ENCODE data around the gene CHEK2.

CHEK2 gene

DNA sequence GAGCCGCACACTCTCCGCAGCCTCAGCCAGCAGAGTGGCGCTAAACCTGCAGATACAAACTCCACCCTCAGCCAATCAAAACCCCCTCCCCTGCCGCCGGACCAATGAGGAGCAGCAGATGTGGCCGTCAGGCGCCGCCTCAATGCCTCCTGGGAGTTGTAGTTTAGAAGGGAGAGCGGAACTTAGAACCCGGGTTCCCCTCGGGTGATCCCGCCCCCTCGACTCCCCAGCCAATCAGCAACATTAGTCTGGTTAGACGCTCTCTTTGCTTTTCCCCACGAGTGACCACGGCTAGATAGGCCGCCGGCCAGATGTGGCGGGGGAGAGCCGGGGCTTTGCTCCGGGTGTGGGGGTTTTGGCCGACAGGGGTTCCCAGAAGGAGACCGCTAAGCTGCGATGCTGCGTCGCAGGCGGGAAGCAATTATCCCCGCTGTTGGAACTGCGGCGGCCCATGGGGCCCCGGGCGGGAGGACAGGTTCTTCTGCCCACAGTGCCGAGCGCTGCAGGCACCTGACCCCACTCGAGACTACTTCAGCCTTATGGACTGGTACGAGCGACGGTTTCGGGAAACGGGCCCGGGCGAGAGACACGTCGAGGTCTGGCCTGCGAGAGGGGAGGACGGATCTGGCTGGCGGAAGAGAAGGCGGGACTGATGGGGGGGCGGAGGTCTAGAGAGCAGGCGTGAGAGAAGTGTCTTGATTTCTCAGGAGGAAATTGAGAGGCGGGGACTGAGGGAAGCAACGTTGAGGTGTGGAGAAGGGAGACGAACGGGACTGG, at the start of gene CHEK2, which contains the start of gene HSCB:
CHEK2 (minus strand) TSS at position 36 of the 777 bp plus-strand sequence. CDS start 7,099 bp downstream, outside the sequence.
HSCB (plus strand) TSS at position 255 of the 777 bp plus-strand sequence; CDS start at position 312, 57 bp downstream.
- DNase-seq (ENCODE audit: extremely low spot score): peak; percentile 96
- TF ChIP-seq, protein P1, sequence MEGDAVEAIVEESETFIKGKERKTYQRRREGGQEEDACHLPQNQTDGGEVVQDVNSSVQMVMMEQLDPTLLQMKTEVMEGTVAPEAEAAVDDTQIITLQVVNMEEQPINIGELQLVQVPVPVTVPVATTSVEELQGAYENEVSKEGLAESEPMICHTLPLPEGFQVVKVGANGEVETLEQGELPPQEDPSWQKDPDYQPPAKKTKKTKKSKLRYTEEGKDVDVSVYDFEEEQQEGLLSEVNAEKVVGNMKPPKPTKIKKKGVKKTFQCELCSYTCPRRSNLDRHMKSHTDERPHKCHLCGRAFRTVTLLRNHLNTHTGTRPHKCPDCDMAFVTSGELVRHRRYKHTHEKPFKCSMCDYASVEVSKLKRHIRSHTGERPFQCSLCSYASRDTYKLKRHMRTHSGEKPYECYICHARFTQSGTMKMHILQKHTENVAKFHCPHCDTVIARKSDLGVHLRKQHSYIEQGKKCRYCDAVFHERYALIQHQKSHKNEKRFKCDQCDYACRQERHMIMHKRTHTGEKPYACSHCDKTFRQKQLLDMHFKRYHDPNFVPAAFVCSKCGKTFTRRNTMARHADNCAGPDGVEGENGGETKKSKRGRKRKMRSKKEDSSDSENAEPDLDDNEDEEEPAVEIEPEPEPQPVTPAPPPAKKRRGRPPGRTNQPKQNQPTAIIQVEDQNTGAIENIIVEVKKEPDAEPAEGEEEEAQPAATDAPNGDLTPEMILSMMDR (IDR thresholded peaks at IDR 0.05; ENCODE audit: control extremely low read depth, extremely low read depth, low read depth, missing control alignments): no peak
- ChIA-PET CTCF (interaction anchor here (0.7 to 1.3 kb wide), 4 partner anchors 9 to 67 kb away, joined by 3 to 4 read pairs (median 3); no protein-coding TSS in a partner anchor), POLR2A (interaction anchor here (0.9 kb wide), 1 partner anchor 80 kb away, joined by 3 read pairs; no protein-coding TSS in a partner anchor)

DNA sequence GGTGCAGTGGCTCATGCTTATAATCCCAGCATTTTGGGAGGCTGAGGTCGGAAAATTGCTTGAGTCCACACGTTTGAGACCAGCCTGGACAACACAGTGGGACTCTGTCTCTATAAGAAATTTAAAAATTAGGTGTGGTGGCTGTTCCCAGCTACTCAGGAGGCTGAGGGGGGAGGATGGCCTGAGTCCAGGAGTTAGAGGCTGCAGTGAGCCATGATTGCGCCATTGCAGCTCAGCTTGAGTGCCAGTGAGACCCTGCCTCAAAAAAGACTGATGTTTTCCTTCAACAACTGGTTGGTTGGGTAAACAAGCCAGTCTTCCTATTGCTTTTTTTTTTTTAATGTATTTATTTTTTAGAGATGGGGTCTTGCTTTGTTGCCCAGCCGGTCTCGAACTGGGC, 49.5 kb upstream of the CHEK2 start:
- ChIA-PET POLR2A (interaction anchor here (0.9 kb wide), 1 partner anchor 9 kb away, joined by 3 read pairs; the partner anchor contains the start of gene XBP1), CTCF (interaction anchor here (1.0 to 3.9 kb wide), 7 partner anchors 9 to 249 kb away, joined by 3 to 33 read pairs (median 8); partner anchors contain the start of genes CCDC117 and XBP1)
- DNase-seq (ENCODE audit: extremely low spot score): no peak
- TF ChIP-seq, protein P1 (IDR thresholded peaks at IDR 0.05; ENCODE audit: control extremely low read depth, extremely low read depth, low read depth, missing control alignments): no peak

DNA sequence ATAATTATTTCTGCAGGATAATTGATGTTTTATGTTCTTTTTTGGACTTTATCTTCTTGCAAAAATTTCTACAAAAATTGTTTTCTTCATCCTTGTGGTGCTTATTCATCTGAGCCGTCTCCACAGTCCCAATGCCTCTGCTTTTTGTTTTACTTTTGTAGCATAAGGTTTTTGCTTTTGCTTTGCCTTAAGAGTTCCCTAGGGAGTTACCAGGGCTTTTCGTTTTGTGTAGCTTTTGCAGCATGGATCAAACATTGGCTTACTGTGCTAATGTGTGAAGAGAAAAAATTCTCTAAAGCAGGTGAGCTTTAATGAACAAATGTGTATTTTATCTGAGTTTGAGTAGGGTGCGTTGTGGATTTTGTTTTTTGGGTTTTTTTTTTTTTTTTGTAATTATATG, 47.0 kb upstream of the CHEK2 start:
- POLR2A ChIA-PET: no interaction called here
- CTCF ChIA-PET: interaction anchor here (1.1 to 3.9 kb wide), 3 partner anchors 15 to 41 kb away, joined by 3 to 33 read pairs (median 13); partner anchors contain the start of gene CCDC117
- TF ChIP-seq, protein P1 (IDR thresholded peaks at IDR 0.05; ENCODE audit: control extremely low read depth, extremely low read depth, low read depth, missing control alignments): no peak
- DNase-seq (ENCODE audit: extremely low spot score): no peak

DNA sequence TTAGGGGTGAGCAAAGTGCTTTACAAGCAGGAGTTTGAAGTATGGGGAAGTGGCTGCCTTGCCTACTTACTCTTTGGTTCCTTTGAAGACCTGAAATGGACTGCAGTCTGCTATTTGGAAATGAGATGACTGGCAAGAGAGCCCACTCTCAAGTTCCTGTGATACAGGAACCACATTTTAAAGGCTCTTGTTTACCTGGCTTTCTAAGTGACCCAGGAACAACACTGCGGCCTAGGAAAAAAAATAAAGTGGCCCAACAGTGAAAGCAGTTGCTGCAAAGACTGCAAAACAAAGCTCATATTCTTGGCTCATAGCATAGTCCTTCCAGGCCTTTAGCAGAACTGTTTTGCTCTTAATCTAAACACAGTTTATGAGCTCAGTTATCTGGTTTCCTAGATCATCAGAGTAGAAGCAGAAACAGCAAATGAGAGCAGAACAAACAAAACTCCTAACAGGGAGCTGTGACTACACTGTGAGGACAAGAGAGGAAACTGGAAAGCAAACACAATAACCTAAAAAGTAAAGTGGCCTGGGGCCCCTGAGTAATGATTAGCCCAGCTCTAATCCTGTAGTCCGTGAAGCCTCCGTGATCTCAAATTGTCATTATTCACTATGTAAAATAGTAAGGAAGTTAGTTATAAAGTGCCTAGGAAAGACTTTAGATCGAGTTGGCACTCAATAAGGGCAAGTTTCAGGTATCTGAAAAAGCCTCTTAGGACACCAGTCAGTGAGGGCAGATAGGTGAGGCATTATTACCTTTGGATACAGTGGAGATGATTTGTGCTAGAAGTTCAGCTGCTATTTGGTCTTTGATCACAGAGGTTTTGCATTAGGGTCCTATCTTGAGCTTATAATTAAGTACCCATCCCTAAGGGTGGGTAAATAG, 42.4 kb upstream of the CHEK2 start:
- ChIA-PET CTCF (interaction anchor here (1.2 to 2.7 kb wide), 5 partner anchors 11 to 43 kb away, joined by 3 to 14 read pairs (median 4); partner anchors contain the start of genes CCDC117 and CHEK2), POLR2A (interaction anchor here (1.3 to 3.2 kb wide), 2 partner anchors 11 kb away, joined by 3 to 11 read pairs; partner anchors contain the start of gene CCDC117)
- TF ChIP-seq, protein P1 (IDR thresholded peaks at IDR 0.05; ENCODE audit: control extremely low read depth, extremely low read depth, low read depth, missing control alignments): no peak
- no peak for DNase-seq (ENCODE audit: extremely low spot score)

DNA sequence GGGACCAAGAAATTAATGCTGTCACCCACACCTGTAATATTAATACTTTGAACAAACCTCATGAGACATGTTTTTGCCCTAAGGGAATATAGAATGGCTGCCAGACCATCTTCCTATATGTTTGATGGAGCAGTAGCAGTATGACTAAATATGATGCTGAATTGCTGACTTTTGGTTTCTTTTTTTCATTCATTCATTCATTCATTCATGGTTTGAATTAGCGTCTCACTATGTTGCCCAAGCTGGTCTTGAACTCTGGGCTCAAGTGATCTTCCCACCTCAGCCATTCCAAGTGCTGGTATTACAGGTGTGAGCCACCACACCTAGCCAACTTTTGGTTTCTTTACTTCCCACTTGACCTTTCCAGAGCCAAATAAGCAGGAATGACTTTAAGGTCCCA, 38.7 kb upstream of the CHEK2 start:
- no peak for DNase-seq (ENCODE audit: extremely low spot score)
- CTCF ChIA-PET: interaction anchor here (0.8 to 1.0 kb wide), 3 partner anchors 26 to 760 kb away, joined by 3 read pairs; no protein-coding TSS in a partner anchor
- TF ChIP-seq, protein P1 (IDR thresholded peaks at IDR 0.05; ENCODE audit: control extremely low read depth, extremely low read depth, low read depth, missing control alignments): no peak
- POLR2A ChIA-PET: no interaction called here

DNA sequence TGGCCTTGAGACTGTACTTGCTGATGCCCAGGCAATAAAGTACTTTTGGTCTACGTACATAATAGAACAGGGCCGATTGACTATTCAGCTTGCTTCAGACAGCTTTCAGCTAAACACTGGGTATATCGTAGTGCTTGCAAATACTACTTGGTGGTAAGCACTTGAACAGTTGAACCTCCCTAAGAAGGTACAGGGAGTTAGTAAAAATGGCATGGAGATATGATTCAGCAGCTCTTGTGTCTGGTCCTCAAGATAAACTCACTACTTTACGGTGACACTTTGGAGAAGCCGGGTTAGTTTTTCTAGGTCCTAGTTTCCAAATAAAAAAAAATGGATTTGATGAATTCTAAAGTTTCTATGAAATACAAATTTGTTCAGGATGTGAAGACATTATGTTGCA, 38.2 kb upstream of the CHEK2 start:
- CTCF ChIA-PET: interaction anchor here (1.0 kb wide), 2 partner anchors 15 to 49 kb away, joined by 3 read pairs; no protein-coding TSS in a partner anchor
- POLR2A ChIA-PET: no interaction called here
- no peak for DNase-seq (ENCODE audit: extremely low spot score)
- TF ChIP-seq, protein P1 (IDR thresholded peaks at IDR 0.05; ENCODE audit: control extremely low read depth, extremely low read depth, low read depth, missing control alignments): no peak

All from GM10248 (cell line).